GM19455 (cell line): ENCODE results near the gene ZNF791.
"Not testable (repeated sequence)": the region's sequence is repeated elsewhere in the genome, so short reads cannot be mapped to it uniquely, and the experiment has no call there.

Experiments used
- ATAC-seq: cut with Tn5 transposase; IDR thresholded peaks from one replicate; pipeline ENCODE4 v1.9.1; 2021; ENCODE audit not compliant: unreplicated experiment

ZNF791 gene

DNA sequence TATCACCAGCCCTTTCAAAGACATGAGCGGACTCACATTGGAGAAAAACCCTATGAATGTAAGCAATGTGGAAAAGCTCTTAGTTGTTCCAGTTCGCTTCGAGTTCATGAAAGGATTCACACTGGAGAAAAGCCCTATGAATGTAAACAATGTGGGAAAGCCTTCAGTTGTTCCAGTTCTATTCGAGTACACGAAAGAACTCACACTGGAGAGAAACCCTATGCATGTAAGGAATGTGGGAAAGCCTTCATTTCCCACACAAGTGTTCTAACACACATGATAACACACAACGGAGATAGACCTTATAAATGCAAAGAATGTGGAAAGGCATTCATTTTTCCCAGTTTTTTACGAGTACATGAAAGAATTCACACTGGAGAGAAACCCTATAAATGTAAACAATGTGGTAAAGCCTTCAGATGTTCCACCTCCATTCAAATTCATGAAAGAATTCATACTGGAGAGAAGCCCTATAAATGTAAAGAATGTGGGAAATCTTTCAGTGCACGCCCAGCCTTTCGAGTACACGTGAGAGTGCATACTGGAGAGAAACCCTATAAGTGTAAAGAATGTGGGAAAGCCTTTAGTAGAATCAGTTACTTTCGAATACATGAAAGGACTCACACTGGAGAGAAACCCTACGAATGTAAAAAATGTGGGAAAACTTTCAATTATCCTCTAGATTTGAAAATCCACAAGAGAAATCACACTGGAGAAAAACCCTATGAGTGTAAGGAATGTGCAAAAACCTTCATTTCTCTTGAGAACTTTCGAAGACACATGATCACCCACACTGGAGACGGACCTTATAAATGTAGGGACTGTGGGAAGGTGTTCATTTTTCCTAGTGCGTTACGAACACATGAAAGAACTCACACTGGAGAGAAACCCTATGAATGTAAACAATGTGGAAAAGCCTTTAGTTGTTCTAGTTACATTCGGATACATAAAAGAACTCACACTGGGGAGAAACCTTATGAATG, 17.6 kb downstream of the ZNF791 start:
- no peak for ATAC-seq

DNA sequence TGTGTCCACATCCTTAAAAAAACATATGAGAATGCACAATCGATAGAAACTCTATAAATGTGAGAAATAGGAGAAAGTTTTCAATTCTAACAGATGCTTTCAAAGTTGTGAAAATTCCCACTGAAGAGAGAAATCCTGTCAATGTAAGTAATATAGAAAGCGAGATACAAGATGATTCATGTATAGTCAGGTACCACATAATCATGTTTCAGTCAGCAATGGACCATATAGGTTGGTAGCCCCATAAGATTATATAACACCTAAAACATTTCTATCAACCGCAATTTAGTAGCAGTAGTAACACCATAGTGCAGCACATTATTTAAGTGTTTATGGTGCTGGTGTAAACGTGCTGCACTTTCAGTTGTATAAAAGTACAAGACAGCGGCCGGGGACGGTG, 18.5 kb downstream of the ZNF791 start:
- no peak for ATAC-seq

DNA sequence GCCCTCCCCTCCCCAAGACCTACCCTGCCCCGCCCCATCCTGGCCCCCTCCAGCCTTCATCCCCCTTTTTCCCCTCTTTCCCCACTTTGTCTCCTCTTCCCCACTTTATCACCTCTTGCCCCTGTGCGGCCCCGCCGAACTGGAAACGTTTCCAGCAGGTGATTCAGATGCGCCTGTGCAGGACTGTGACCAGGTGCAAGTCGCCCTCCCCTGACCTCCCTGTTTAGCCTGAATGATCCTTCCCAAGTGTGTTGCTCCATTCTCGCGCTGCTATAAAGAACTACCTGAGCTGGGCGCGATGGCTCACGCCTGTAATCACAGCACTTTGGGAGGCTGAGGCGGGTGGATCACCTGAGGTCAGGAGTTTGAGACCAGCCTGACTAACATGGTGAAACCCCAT, 25.9 kb downstream of the ZNF791 start:
- ATAC-seq, result no peak

DNA sequence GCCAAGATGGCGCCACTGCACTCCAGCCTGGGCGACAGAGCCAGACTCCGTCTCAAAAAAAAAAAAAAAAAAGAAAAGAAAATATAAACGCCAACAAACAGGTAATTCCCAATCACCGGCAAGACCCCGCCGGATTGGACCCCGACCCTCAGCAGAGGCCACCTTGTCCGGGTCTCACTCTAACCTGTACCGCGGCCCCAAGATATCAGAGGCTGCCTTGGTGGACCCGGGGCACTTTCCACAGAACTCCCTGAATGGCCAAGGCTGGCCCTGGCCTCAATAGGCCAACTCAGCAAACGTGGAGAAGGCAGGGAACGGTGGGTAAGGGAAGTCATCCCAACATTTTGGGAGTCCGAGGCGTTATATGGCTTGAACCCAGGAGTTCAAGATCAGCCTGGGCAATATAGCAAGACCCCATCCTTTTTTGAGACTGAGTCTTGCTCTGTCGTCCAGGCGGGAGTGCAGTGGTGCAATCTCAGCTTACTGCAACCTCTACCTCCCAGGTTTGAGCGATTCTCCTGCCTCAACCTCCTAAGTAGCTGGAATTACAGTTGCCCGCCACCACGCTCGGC, 28.0 kb downstream of the ZNF791 start:
- ATAC-seq, result no peak

DNA sequence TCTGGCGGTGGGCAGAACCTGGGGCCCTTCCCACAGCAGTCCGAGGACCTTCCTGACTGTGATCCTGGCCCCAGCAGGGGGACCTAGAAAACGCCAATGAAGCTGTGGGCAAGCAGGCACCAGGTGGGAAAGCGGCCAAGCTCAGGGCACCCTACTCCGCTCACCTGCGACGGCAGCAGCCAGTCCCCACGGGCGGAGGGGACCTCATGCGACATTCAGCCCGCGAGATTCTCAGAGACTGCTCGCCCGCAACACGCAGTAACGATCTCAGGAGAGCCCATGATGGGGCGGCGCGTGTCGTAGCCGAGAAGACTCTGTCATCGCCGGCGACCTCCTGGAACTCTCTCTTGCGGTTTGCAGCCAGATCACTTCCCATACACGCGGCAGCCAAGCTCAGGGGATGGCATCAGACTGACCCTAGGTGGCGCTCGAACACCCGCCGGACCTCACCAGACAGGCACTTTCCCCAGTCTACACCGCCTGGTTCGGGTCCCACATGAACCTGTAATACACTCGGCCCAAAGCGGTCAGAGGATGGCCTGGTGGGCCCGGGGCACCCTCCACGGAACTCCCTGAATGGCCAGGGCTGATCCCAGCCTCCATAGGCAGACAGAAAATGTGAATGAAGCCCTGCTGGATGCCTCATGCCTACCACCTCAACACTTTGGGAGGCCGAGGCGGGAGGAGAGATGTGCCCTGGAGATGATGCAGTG, 29.3 kb downstream of the ZNF791 start:
- ATAC-seq, result no peak

DNA sequence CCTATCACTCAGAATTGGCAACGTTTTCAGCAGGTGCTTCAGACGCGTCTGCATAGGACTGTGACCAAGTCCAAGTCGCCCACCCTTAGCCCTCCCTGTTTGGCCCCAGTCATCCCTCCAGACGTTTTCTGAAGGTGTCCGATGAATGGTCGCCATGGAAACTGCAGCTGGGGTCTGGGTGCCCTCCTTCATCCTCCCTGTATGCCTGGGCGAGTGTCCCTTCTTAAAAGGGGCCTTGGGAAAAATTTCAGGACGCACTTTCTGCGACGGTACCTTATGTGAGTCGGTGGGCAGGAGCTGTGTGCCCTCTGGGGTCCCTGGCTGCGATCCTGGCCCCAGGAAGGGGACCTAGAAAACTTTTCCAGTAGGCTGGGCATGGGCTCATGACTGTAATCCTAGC, 30.7 kb downstream of the ZNF791 start:
- ATAC-seq, result no peak

DNA sequence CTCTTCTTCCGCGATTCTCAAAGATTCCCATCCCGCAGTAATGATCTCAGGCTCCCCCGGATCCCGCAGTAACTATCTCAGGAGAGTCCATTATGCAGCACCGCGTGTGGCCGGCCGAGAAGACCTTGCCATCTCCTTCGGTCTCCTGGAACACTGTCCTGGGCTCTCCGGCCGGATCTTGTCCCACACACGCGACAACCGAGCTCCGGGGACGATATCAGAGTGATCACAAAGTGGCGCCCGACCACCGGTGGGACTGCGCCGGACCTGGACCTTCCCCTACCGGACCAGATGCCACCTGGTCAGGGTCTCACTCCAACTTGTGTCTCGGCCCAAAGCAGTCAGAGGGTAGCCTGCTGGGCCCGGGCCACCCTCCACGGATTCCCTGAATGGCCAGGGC, 31.8 kb downstream of the ZNF791 start:
- ATAC-seq, result no peak

DNA sequence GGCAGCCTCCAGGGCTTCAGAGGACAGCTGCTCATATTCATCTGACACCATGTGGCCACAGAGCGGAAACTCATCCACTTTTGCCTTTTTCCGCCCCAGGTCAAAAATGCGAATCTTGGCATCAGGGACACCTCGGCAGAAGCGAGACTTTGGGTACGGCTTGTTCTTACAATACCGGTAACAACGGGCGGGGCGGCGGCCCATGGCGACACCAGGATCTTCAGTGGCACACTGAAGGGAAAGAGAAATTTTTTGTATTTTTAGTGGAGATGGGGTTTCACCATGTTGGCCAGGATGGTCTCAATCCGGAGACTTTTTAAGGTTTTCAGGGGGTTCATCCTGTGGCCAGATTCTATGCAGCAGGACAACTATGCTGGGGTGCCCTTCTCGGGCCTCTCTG, 33.0 kb downstream of the ZNF791 start:
- not testable (repeated sequence) for ATAC-seq

DNA sequence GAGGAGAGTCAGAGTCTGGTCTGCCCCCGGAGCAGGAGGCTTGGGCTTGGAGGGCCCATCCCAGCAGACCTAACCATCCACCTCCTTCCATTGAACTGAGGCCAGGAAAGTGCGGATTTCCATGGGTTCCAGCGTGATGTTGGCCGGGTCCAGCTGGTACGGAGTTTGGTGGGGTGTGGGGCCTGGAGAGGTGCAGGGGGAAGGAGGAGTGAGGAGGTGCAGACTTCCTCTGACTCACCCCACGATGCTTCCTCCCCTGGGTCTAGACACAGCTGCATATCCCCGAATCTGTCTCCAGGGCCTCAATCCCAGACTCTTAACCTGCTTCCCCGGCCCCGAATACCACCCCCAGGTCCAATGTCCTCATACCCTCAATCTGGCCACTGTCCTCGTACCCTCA, 35.8 kb downstream of the ZNF791 start:
- ATAC-seq, result no peak

DNA sequence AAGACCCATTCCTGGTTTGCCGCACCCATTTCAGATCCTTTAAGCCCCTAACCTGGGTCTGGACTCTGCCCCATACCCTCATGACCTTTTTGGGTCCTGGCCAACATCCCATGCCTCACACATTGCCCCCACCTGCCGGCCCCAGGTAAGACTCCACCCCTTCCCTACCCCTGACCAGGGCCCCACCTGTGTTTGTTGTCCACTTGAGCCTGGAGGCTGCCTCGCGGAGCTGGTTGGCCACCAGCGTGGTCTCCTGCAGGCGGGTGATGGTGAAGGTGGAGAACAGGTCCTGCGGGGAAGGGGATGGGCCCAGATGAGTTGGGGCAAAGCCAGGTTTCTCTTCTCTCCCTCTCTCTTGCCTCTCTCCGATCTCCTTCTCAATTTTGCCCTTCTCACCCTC, 36.3 kb downstream of the ZNF791 start:
- ATAC-seq, result no peak

DNA sequence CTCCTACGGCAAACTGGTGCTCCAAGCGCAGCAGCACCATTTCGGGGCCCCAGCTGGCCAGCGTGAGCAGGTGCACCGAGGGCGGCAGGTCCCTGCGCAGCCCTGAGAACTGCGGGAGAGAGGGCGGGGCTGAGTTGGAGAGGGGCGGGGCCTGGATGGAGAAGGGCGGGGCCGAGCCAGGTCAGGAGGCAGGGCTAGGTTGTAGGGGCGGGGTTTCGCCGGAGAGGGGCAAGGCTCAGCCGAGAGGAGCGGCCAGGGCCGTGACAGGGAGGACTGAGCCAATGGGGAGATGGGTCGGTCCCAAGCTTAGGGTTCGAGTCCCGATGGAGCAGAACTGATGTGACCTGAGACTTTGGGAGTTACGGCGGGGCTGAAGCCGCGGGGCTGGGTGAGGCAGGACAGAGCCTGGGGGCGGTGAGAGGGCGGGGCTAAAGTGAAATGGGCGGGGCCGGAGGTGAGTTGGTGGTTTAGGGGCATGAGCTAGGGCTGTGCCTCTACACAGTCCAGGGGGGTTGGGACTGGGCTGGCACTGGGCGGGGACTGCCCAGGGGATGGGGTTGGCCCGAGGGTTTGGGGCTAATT, 36.9 kb downstream of the ZNF791 start:
- ATAC-seq, result no peak

DNA sequence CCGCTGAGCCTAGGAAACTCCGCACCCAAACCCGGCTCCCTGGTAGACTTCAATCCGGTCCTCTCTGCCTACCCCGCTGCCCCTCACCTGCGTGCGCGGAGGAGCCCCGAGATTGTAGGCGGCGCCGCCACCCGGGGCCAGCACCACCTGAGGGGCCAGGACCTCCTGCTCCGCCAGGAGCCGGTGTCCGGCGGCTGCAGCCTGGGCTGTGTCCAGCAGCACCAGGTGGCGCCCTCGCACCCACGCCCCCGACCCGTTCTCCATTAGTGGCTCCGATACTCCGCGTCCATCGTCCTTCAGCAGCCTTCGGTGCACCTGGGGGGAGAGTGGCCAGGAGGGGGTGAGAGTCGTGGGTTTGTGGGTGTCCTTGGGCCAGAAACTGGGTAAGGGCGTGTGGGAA, 37.4 kb downstream of the ZNF791 start:
- no peak for ATAC-seq

DNA sequence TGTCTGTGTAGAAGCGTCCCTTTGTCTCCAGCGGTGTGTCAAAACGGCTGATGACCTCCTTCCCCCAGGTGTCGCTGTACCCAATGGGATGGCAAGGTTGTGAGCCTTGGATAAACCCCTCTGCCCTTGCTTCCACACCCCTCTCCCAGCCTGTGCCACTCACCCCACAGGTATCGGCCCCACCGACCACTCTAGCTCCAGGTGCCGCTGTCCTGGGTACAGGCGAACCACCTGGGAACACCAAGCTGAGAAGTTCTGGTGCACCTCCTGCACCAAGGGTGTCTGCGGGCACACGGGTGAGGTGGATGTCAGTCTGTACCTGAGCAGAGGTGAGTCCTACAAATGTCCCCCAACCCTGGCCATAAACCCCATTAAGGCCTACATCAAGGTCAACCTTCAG, 39.2 kb downstream of the ZNF791 start:
- ATAC-seq, result no peak

DNA sequence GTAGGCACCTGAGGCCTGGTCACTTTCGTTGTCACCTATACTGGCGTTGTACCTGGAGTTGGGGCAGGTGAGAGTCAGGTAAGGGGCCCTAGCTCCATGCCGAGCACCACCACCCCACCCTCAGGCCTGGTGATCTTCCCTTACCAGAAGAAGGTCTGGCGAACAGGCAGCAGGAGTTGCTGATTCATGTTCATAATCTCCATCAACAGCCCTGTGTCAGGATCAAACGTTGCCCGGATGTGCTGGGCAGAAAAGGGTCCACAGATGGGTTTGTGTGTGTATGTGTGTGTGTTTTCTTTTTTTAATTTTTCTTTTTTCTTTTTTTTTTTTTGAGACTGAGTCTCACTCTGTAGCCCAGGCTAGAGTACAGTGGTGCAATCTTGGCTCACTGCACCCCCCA, 41.5 kb downstream of the ZNF791 start:
- no peak for ATAC-seq

DNA sequence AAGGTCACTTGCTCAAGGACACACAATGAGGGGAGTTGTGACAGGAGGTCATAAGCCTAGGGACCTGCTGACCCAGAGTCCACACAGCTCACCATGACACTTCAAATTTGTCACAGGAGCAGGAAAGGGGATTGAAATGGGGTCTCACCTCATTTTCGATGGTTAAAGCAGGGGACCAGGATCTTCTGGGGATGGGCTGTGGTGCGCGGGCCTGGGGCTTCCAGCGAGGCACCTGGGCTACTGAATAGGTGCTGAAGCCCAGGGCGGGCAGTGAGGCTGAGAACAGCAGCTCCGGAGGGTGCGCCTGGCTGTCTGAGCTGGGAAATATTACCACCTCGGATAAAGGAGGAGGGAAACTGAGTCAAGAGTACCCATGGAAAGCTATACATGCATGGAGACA, 44.8 kb downstream of the ZNF791 start:
- ATAC-seq, result no peak

DNA sequence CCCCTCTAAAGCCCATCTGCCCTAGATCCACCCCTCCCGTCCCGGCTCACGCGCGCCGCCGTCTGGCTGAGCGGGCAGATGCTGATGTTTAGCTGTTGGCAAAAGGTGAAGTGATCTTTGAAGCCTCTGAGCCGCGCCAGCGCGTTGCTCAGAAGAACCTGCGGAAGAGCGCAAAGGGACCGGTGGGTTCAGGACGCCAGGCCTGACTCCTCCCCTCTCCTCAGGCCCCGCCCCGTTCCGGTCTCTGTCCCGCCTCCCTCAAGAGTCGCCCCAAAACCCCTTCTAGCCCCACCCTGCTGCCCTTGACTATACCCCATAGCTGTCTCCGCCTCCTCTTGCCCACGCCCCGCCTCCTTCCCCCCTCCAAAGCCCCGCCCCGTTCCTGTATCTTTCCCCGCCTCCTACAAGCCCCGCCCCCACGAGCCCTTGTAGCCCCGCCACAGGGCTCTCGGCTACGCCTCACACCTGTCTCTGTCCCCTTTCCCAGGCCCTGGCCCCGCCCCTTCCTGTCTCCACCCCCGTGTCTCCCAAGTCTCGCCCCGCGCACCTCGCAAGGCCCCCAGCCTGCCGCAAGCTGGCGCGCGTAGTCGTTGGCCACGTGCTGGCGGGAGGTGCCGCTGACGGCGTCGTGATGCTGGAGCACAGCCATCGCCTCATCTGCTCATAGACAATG, 46.3 kb downstream of the ZNF791 start:
- no peak for ATAC-seq

DNA sequence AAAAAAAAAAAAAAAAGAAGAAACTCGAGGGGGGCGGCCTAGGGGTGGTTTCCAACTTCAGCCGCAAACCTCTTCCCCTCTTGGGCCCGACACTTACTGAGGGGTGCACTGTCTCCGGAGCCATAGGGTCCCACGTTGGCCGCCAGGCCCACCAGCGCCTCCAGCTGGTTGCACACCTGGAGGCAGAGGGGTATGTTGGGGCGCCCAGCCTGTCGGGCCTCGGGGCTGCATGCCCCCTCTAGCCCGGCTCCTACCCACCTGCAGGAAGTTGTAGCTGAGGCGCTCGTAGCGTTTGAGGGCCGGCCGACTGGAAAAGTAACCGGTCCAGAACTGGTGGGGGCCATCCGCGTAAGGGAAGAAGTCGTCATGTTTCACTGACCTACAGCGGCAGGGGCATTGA, 47.2 kb downstream of the ZNF791 start:
- ATAC-seq, result no peak

DNA sequence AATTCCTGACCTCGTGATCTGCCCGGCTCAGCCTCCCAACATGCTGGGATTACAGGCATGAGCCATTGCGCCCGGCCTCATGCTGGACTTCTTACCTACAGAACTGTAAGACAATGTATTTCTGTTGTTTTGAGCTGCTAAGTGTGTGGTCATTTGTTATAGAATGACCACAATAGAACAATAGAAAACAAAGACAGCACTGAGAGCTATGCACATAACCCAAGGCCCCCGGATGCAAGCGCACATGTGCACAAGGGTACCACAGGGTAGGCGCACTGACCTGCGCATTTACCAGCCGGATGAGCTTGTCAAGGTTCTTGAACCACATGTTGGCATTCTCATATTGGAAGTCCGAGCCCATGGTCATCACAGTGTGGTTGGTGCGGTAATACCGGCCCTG, 50.3 kb downstream of the ZNF791 start:
- ATAC-seq, result no peak

DNA sequence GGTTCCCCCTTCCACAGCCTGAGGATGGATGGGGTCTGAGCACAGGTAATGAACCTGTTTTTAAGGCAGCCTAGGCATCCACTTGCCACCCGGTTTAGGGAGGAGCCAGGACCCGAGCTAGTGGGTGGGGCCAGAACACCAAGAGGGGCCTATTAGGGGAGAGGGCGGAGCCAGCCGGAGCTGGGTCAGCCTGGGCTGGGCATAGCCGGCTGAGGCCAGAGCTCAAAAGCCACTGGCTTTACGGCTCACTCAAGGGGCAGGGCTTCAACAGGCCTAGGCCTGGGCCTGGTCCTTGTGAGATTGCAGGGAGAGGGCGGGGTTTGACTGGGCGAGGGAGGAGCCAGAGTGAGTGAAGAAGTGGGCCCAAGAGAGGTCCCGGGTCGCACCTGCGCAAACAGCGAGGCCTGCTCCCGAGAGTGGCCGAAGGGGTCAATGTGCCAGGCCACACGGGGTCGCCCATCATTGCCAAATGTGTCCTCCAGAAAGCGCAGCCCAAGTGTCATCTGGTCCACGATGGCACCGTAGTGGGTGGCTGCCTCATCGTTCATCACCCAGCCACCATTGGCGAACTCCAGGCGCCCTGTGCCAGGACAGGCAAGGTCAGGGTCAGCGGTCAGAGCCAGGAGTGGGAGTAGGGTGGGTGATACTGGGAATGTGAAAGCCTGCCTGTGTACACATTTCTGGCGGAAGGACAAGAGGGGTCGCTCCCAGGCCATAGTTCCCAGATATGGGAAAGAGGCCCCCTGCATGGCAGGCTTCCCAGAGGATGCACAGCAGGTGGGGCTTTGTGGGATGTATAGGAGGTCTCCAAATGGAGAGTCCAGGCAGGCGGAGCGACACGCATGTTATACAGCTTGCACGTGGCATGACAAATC, 53.9 kb downstream of the ZNF791 start:
- ATAC-seq, result no peak

DNA sequence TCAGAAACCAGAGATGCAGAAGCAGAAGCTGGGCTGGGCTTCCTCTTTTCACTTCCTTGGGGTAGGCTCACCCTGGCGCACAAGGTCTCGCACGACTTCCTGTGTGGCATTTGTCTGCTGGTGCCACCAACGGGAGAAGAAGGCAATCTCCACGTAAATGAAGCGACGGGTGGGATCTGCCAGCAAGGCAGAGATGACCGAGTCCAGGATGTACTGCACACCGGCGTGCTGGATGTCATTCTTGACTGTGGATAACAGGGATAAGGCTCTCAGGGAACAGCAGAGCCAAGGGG, 54.5 kb downstream of the ZNF791 start:
- no peak for ATAC-seq
